Trophoblast cell (in vitro differentiated cells and primary cell): ENCODE results near the gene SOHLH2.

ENCODE experiments used
- DNase-seq, 2 donors: peaks; one replicate each; pipeline ENCODE4 v3.0.0-alpha.2; 2016
- H2AFZ ChIP-seq: 2 replicates; pipeline ENCODE4 v1.6.1; 2013; ENCODE audit warnings: low read length, moderate library complexity, mild to moderate bottlenecking; ENCODE audit not compliant: insufficient read depth, poor library complexity
- H2AK5ac ChIP-seq: 2 replicates; pipeline ENCODE4 v1.6.1; 2013; ENCODE audit warnings: mild to moderate bottlenecking, low read length
- H2BK120ac ChIP-seq: 2 replicates; pipeline ENCODE4 v1.6.1; 2013; ENCODE audit warnings: low read length, mild to moderate bottlenecking, moderate library complexity; ENCODE audit not compliant: insufficient read depth, poor library complexity
- H2BK12ac ChIP-seq: 2 replicates; pipeline ENCODE4 v1.6.1; 2013; ENCODE audit warnings: mild to moderate bottlenecking, low read length, moderate library complexity
- H2BK5ac ChIP-seq: 2 replicates; pipeline ENCODE4 v1.6.1; 2013; ENCODE audit warnings: low read length, low read depth, moderate library complexity, mild to moderate bottlenecking; ENCODE audit not compliant: poor library complexity
- H3K14ac ChIP-seq: 2 replicates; pipeline ENCODE4 v1.6.1; 2013; ENCODE audit warnings: mild to moderate bottlenecking, low read length
- H3K18ac ChIP-seq: 2 replicates; pipeline ENCODE4 v1.6.1; 2013; ENCODE audit warnings: mild to moderate bottlenecking, low read length
- H3K23ac ChIP-seq: 2 replicates; pipeline ENCODE4 v1.6.1; 2013; ENCODE audit warnings: low read length
- H3K27ac ChIP-seq: 2 replicates; pipeline ENCODE4 v1.5.1; 2013; ENCODE audit warnings: low read depth, mild to moderate bottlenecking, inconsistent platforms, low read length, moderate library complexity
- H3K27me3 ChIP-seq: 2 replicates; pipeline ENCODE4 v1.6.1; 2013; ENCODE audit warnings: inconsistent platforms, mild to moderate bottlenecking, low read length, moderate library complexity; ENCODE audit not compliant: insufficient read depth
- H3K36me3 ChIP-seq, 2 experiments: 1 replicate in 1 of 2; 2 replicates in 1 of 2; pipeline ENCODE4 v1.6.1; 2013; ENCODE audit warnings: low read length in 2 of 2, mild to moderate bottlenecking in 2 of 2, moderate library complexity in 1 of 2; ENCODE audit not compliant: insufficient read depth in 2 of 2, control insufficient read depth in 1 of 2
- H3K4ac ChIP-seq: 2 replicates; pipeline ENCODE4 v1.6.1; 2013; ENCODE audit warnings: low read depth, mild to moderate bottlenecking, low read length, moderate library complexity
- H3K4me1 ChIP-seq, 2 experiments: 1 replicate in 1 of 2; 2 replicates in 1 of 2; pipeline ENCODE4 v1.6.1; 2013; ENCODE audit warnings: low read length in 2 of 2, mild to moderate bottlenecking in 2 of 2, moderate library complexity in 1 of 2; ENCODE audit not compliant: insufficient read depth in 2 of 2, control insufficient read depth in 1 of 2
- H3K4me2 ChIP-seq: 2 replicates; pipeline ENCODE4 v1.6.1; 2013; ENCODE audit warnings: inconsistent platforms, mild to moderate bottlenecking, low read length, moderate library complexity
- H3K4me3 ChIP-seq: 2 replicates; pipeline ENCODE4 v1.5.1; 2013; ENCODE audit warnings: mild to moderate bottlenecking, low read depth, low read length, inconsistent platforms
- H3K79me1 ChIP-seq: one replicate; pipeline ENCODE4 v1.6.1; 2013; ENCODE audit warnings: low read length
- H3K79me2 ChIP-seq: 2 replicates; pipeline ENCODE4 v1.6.1; 2013; ENCODE audit warnings: low read length, mild to moderate bottlenecking; ENCODE audit not compliant: control insufficient read depth, insufficient read depth, poor library complexity
- H3K9ac ChIP-seq: 2 replicates; pipeline ENCODE4 v1.6.1; 2013; ENCODE audit warnings: mild to moderate bottlenecking, low read length
- H3K9me3 ChIP-seq: 2 replicates; pipeline ENCODE4 v1.6.1; 2013; ENCODE audit warnings: low read depth, mild to moderate bottlenecking, control low read depth, inconsistent platforms, low read length; ENCODE audit not compliant: insufficient read depth
- H4K12ac ChIP-seq: 2 replicates; pipeline ENCODE4 v1.6.1; 2013; ENCODE audit warnings: low read depth, mild to moderate bottlenecking, low read length, moderate library complexity
- H4K8ac ChIP-seq: 2 replicates; pipeline ENCODE4 v1.6.1; 2013; ENCODE audit warnings: low read depth, mild to moderate bottlenecking, low read length, moderate library complexity
- H4K91ac ChIP-seq: one replicate; pipeline ENCODE4 v1.6.1; 2013; ENCODE audit warnings: low read depth, mild to moderate bottlenecking, low read length, moderate library complexity
- WGBS: extraction: QIAGEN DNeasy Blood & Tissue Kit; methylation state at CpG from one replicate; pipeline ENCODE4 v1.1.7; 2013; ENCODE audit warnings: missing lambda C conversion rate; ENCODE audit not compliant: insufficient read length, insufficient coverage; ENCODE audit errors: extremely low coverage; 5-methylcytosine and 5-hydroxymethylcytosine counted together

SOHLH2 gene

GRCh38 chr13:36190771-36191170 lies 23.6 kb downstream of the SOHLH2 start:
- no CpG with 5 or more reads among the region's 3 CpGs for WGBS

GRCh38 chr13:36188441-36188840 lies 25.9 kb downstream of the SOHLH2 start:
- no CpG with 5 or more reads among the region's 1 CpG for WGBS
- Histone ChIP-seq H3K36me3 (no peaks in the 10 kb centered on the region), H2BK5ac (no peak overlapping the region), H3K23ac (no peak overlapping the region), H4K8ac (no peak overlapping the region), H2AFZ (no peak overlapping the region), H2BK120ac (no peak overlapping the region), H3K18ac (no peak overlapping the region), H3K27me3 (no peaks in the 10 kb centered on the region), H3K79me1 (no peaks in the 10 kb centered on the region), H3K4me1 (no peaks in the 10 kb centered on the region), H3K27ac (no peak overlapping the region), H3K79me2 (no peaks in the 10 kb centered on the region), H3K9me3 (no peaks in the 10 kb centered on the region), H2BK12ac (no peak overlapping the region), H4K91ac (no peak overlapping the region), H2AK5ac (no peak overlapping the region), H3K4ac (no peak overlapping the region), H3K4me3 (no peak overlapping the region), H4K12ac (no peak overlapping the region), H3K4me2 (no peak overlapping the region), H3K9ac (no peak overlapping the region), H3K14ac (no peak overlapping the region)
- DNase-seq, result no peak

More at GRCh38 chr13:36190771-36191170, 23.6 kb downstream of the SOHLH2 start:
- no peak overlapping the region for H2BK12ac ChIP-seq
- no peaks in the 10 kb centered on the region for H3K79me2 ChIP-seq
- H2AFZ ChIP-seq, result no peak overlapping the region
- H3K14ac ChIP-seq, result no peak overlapping the region
- H3K23ac ChIP-seq, result no peak overlapping the region
- no peak overlapping the region for H3K9ac ChIP-seq
- H2BK5ac ChIP-seq, result no peak overlapping the region
- H3K27me3 ChIP-seq, result no peaks in the 10 kb centered on the region
- H3K4ac ChIP-seq, result no peak overlapping the region
- no peak overlapping the region for H3K4me3 ChIP-seq
- H3K18ac ChIP-seq, result no peak overlapping the region
- H3K9me3 ChIP-seq, result no peaks in the 10 kb centered on the region
- H2AK5ac ChIP-seq, result no peak overlapping the region
- H3K79me1 ChIP-seq, result no peaks in the 10 kb centered on the region
- H3K36me3 ChIP-seq, result no peaks in the 10 kb centered on the region
- H4K91ac ChIP-seq, result no peak overlapping the region
- no peak overlapping the region for H2BK120ac ChIP-seq
- no peak overlapping the region for H4K8ac ChIP-seq
- no peak overlapping the region for H3K27ac ChIP-seq
- H4K12ac ChIP-seq, result no peak overlapping the region
- H3K4me2 ChIP-seq, result no peak overlapping the region
- H3K4me1 ChIP-seq, result no peaks in the 10 kb centered on the region
- peak in 1 of 2 donors; percentile 55 for DNase-seq

GRCh38 chr13:36183901-36184300 lies 30.5 kb downstream of the SOHLH2 start:
- no peaks in the 10 kb centered on the region for H3K36me3 ChIP-seq
- H4K8ac ChIP-seq, result no peak overlapping the region
- no peak overlapping the region for H2BK5ac ChIP-seq
- no peaks in the 10 kb centered on the region for H3K4me1 ChIP-seq
- H2AFZ ChIP-seq, result no peak overlapping the region
- H2AK5ac ChIP-seq, result no peak overlapping the region
- no peak overlapping the region for H2BK120ac ChIP-seq
- no peaks in the 10 kb centered on the region for H3K27me3 ChIP-seq
- no peak overlapping the region for H3K27ac ChIP-seq
- no peak overlapping the region for H3K14ac ChIP-seq
- no peak overlapping the region for H3K4me2 ChIP-seq
- DNase-seq, result no peak
- no peak overlapping the region for H3K18ac ChIP-seq
- H3K4ac ChIP-seq, result no peak overlapping the region
- no peak overlapping the region for H3K23ac ChIP-seq
- no peaks in the 10 kb centered on the region for H3K79me2 ChIP-seq
- no peaks in the 10 kb centered on the region for H3K79me1 ChIP-seq
- no peak overlapping the region for H2BK12ac ChIP-seq
- no peak overlapping the region for H4K12ac ChIP-seq
- no peak overlapping the region for H3K4me3 ChIP-seq
- H3K9me3 ChIP-seq, result no peaks in the 10 kb centered on the region
- H3K9ac ChIP-seq, result no peak overlapping the region
- no peak overlapping the region for H4K91ac ChIP-seq

GRCh38 chr13:36175621-36176020 lies 38.7 kb downstream of the SOHLH2 start:
- Histone ChIP-seq H3K79me1 (no peaks in the 10 kb centered on the region), H3K4me3 (no peak overlapping the region), H4K8ac (no peak overlapping the region), H3K79me2 (no peaks in the 10 kb centered on the region), H3K14ac (no peak overlapping the region), H4K12ac (no peak overlapping the region), H3K23ac (no peak overlapping the region), H2BK12ac (no peak overlapping the region), H3K4me2 (no peak overlapping the region), H2AFZ (no peak overlapping the region), H2BK5ac (no peak overlapping the region), H3K27me3 (no peaks in the 10 kb centered on the region), H2AK5ac (no peak overlapping the region), H2BK120ac (no peak overlapping the region), H3K27ac (no peak overlapping the region), H3K18ac (no peak overlapping the region), H3K9me3 (no peaks in the 10 kb centered on the region), H3K36me3 (no peaks in the 10 kb centered on the region), H4K91ac (no peak overlapping the region), H3K9ac (no peak overlapping the region), H3K4me1 (no peaks in the 10 kb centered on the region), H3K4ac (no peak overlapping the region)
- WGBS, result no CpG with 5 or more reads among the region's 5 CpGs
- DNase-seq, result no peak
